DND-41 (cell line): ENCODE results near the gene KIF25.

Experiments used
- CTCF ChIP-seq: IDR thresholded peaks from 2 replicates; pipeline ENCODE4 v1.5.1; 2012; ENCODE audit warnings: borderline replicate concordance, low read length, moderate library complexity, mild to moderate bottlenecking; ENCODE audit not compliant: poor library complexity, severe bottlenecking; ENCODE audit errors: extremely low read depth
- EZH2 ChIP-seq: IDR thresholded peaks from 3 replicates; pipeline ENCODE4 v1.6.1; 2012; ENCODE audit warnings: borderline replicate concordance, low read depth, mild to moderate bottlenecking, moderate library complexity, low read length, inconsistent platforms; ENCODE audit not compliant: severe bottlenecking

GRCh38 chr6:168018664-168019063 is 21.2 kb downstream of the KIF25 start:
- TF ChIP-seq CTCF: no peak
- no peak for TF ChIP-seq EZH2
